ENCODE data around the gene EML2. TPM values are rescaled to one million over a fixed set of nuclear protein-coding genes. Genes with fewer than 3 reads are reported as not detected.

Gene EML2
- polyA plus RNA-seq, 1 experiment, result 10.8 TPM

GRCh38 chr19:45637890-45638667 is 1.1 kb downstream of the EML2 start:
- Histone ChIP-seq H3K27me3 (ENCODE audit: control insufficient read depth, insufficient read depth, low read length) (no peaks in the 10 kb centered on the region), H3K9me3 (ENCODE audit: control insufficient read depth, insufficient read depth, low read length) (no peaks in the 10 kb centered on the region; the same call in 1 of the 2 replicates)
- POLR2A ChIA-PET, result interaction anchor here (0.6 kb wide), 2 partner anchors 7 to 11 kb away, joined by 4 to 5 read pairs; no protein-coding TSS in a partner anchor

DNA sequence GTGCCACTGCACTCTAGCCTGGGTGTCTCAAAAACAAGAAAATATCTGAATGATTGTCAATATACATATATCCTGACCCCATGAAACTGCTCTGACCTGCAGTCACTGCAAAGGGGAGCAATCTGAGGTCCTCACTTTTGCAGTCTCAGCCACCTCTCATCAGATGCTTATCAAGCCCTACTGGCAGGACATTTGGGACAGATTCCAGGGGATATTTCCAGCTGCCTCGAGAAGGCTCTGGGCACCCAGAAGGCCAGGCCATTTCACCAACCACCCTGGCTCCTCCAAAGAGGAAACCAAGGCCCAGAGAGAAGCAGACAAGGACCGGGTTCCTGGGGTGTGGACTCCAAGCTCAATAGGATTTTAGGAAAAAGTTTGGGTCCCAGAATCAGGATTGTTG is 2.3 kb downstream of the EML2 start:
- Histone ChIP-seq H3K27ac (ENCODE audit: low read depth, low read length) (no peak overlapping the region), H3K9me3 (ENCODE audit: control insufficient read depth, insufficient read depth, low read length) (no peaks in the 10 kb centered on the region; the same call in 1 of the 2 replicates), H3K27me3 (ENCODE audit: control insufficient read depth, insufficient read depth, low read length) (no peaks in the 10 kb centered on the region), H3K4me3 (ENCODE audit: low read depth, low read length) (no peak overlapping the region)
- CTCF ChIA-PET, result no interaction called here
- TF ChIP-seq CTCF (IDR thresholded peaks at IDR 0.05; ENCODE audit: low read depth, low read length), result no peak
- no peak for DNase-seq (ENCODE audit: low read depth, low spot score)
- POLR2A ChIA-PET, result no interaction called here

More at GRCh38 chr19:45637890-45638667, 1.1 kb downstream of the EML2 start:
- Histone ChIP-seq H3K4me3 (ENCODE audit: low read depth, low read length) (peak overlapping the region; percentile 79), H3K27ac (ENCODE audit: low read depth, low read length) (peak overlapping the region; percentile 11)
- CTCF ChIA-PET, result interaction anchor here (0.6 to 1.1 kb wide), 3 partner anchors 31 to 198 kb away, joined by 3 read pairs; no protein-coding TSS in a partner anchor
- no peak for DNase-seq (ENCODE audit: low read depth, low spot score)
- no peak for TF ChIP-seq CTCF (IDR thresholded peaks at IDR 0.05; ENCODE audit: low read depth, low read length)

GRCh38 chr19:45636275-45636674 is 2.9 kb downstream of the EML2 start:
- H3K27me3 ChIP-seq (ENCODE audit: control insufficient read depth, insufficient read depth, low read length), result no peaks in the 10 kb centered on the region
- POLR2A ChIA-PET, result no interaction called here
- CTCF ChIA-PET, result no interaction called here
- H3K4me3 ChIP-seq (ENCODE audit: low read depth, low read length), result no peak overlapping the region
- H3K27ac ChIP-seq (ENCODE audit: low read depth, low read length), result no peak overlapping the region
- no peak for DNase-seq (ENCODE audit: low read depth, low spot score)
- H3K9me3 ChIP-seq (ENCODE audit: control insufficient read depth, insufficient read depth, low read length), result no peaks in the 10 kb centered on the region; the same call in 1 of the 2 replicates
- no peak for TF ChIP-seq CTCF (IDR thresholded peaks at IDR 0.05; ENCODE audit: low read depth, low read length)

GRCh38 chr19:45632468-45633196 is 6.6 kb downstream of the EML2 start:
- no peaks in the 10 kb centered on the region for H3K27me3 ChIP-seq (ENCODE audit: control insufficient read depth, insufficient read depth, low read length)
- H3K27ac ChIP-seq (ENCODE audit: low read depth, low read length), result peak overlapping the region; percentile 78
- DNase-seq (ENCODE audit: low read depth, low spot score), result peak; percentile 75
- H3K9me3 ChIP-seq (ENCODE audit: control insufficient read depth, insufficient read depth, low read length), result no peaks in the 10 kb centered on the region
- POLR2A ChIA-PET, result interaction anchor here (0.5 to 0.9 kb wide), 3 partner anchors 9 to 38 kb away, joined by 3 read pairs; no protein-coding TSS in a partner anchor
- CTCF ChIA-PET, result interaction anchor here (1.6 kb wide), 1 partner anchor 10 kb away, joined by 6 read pairs; no protein-coding TSS in a partner anchor
- no peak overlapping the region for H3K4me3 ChIP-seq (ENCODE audit: low read depth, low read length)
- TF ChIP-seq CTCF (IDR thresholded peaks at IDR 0.05; ENCODE audit: low read depth, low read length), result no peak
